Upper lobe of left lung (tissue), 4 donors: ENCODE results near the gene CLEC16A.

Experiments used
- EP300 ChIP-seq, 4 donors: sonication (generic); formaldehyde crosslinking; IDR thresholded peaks; one replicate each; pipeline ENCODE4 v1.5.1; 2017; ENCODE audit warnings: antibody characterized with exemption in 4 of 4, control low read depth in 2 of 4
- TF ChIP-seq, protein P1 (sequence below), 6 experiments: fragments of 450-650 bp in 4 of 6; fragments of 200-600 bp in 2 of 6; sonication (generic) in 2 of 6; IDR thresholded peaks; one replicate each; pipeline ENCODE4 v1.5.1; 2016 to 2019; ENCODE audit warnings: antibody characterized with exemption in 6 of 6

DNA sequence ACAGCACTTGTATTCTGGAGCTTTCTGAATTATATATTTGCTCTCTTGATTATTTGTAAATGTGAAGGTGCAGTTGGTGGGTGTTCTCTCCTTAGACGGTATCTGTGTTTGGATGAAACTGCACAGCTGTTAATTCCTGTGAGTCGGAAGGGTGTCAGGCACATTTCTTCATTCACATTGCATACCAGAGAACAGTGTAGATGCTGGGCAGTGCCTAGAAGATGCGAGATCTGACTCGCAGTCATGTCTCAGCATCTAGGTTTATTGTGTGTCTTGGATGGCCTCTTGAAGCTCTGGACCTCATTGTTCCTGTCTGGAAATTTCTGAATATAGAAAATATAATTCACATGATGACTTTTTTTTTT is 61.2 kb downstream of the CLEC16A start:
- TF ChIP-seq, protein P1, sequence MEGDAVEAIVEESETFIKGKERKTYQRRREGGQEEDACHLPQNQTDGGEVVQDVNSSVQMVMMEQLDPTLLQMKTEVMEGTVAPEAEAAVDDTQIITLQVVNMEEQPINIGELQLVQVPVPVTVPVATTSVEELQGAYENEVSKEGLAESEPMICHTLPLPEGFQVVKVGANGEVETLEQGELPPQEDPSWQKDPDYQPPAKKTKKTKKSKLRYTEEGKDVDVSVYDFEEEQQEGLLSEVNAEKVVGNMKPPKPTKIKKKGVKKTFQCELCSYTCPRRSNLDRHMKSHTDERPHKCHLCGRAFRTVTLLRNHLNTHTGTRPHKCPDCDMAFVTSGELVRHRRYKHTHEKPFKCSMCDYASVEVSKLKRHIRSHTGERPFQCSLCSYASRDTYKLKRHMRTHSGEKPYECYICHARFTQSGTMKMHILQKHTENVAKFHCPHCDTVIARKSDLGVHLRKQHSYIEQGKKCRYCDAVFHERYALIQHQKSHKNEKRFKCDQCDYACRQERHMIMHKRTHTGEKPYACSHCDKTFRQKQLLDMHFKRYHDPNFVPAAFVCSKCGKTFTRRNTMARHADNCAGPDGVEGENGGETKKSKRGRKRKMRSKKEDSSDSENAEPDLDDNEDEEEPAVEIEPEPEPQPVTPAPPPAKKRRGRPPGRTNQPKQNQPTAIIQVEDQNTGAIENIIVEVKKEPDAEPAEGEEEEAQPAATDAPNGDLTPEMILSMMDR (IDR thresholded peaks at IDR 0.05) = no peak
- no peak for TF ChIP-seq EP300 (IDR thresholded peaks at IDR 0.05)
